Muscle of arm (tissue), 12 donors: Measurements from ENCODE around the gene TRIM37. TPM values are rescaled to one million over a fixed set of nuclear protein-coding genes. Genes with fewer than 3 reads are reported as not detected.
"Not testable (repeated sequence)": the region's sequence is repeated elsewhere in the genome, so short reads cannot be mapped to it uniquely, and the experiment has no call there.

ENCODE experiments used
- DNase-seq: peaks from one replicate; pipeline ENCODE4 v3.0.0-alpha.2; 2013
- polyA plus RNA-seq, 12 donors: library from polyadenylated mRNA; unstranded; fragments of 120-200 nt; gene quantifications; one replicate each; pipeline ENCODE4 v1.2.1, GENCODE V29; 2013; ENCODE audit not compliant: insufficient read length in 12 of 12

Gene TRIM37
- polyA plus RNA-seq, 12 donors, result 10.2 to 17.5 (median 15.0) TPM; not detected in 1

- DNase-seq, result no peak
These were observed 149.5 kb downstream of the TRIM37 start for GRCh38 chr17:58956997-58957724.

GRCh38 chr17:58954358-58954757 lies 152.3 kb downstream of the TRIM37 start:
- DNase-seq, result not testable (repeated sequence)

- no peak for DNase-seq
These were observed 158.9 kb downstream of the TRIM37 start for GRCh38 chr17:58947824-58948223.

GRCh38 chr17:58947411-58947810 lies 159.3 kb downstream of the TRIM37 start:
- DNase-seq, result no peak

GRCh38 chr17:58944166-58944565 lies 162.5 kb downstream of the TRIM37 start:
- no peak for DNase-seq

GRCh38 chr17:58936295-58936694 lies 170.4 kb downstream of the TRIM37 start:
- DNase-seq, result no peak

GRCh38 chr17:58932956-58933355 lies 173.7 kb downstream of the TRIM37 start:
- no peak for DNase-seq

Other genes starting within 250 kb of the TRIM37 start
- gene SKA2, start 48.3 kb upstream of the TRIM37 start, polyA plus RNA-seq, result 10 to 100 TPM in 11 of 12 donors, not detected in 1; 34.4 to 73.1 (median 42.8) TPM
- gene PRR11, start 48.9 kb upstream of the TRIM37 start, polyA plus RNA-seq, result 10 to 100 TPM in 10 of 12 donors, 1 to 10 TPM in 1, not detected in 1; 8.8 to 23.9 (median 14.6) TPM
- gene SMG8, start 103.2 kb upstream of the TRIM37 start, polyA plus RNA-seq, result 10 to 100 TPM in 10 of 12 donors, 1 to 10 TPM in 1, not detected in 1; 6.3 to 18.7 (median 14.5) TPM
- gene GDPD1, start 113.6 kb upstream of the TRIM37 start, polyA plus RNA-seq, result 1 to 10 TPM in 10 of 12 donors, not detected in 2; 1.5 to 4.0 (median 2.4) TPM
- 10 to 100 TPM in 11 of 12 donors, not detected in 1; 11.6 to 20.6 (median 15.5) TPM for gene YPEL2, start 224.8 kb upstream of the TRIM37 start, polyA plus RNA-seq